HTERT RPE-1 (cell line): ENCODE data around the gene TGFBR2.

Experiments
- in situ Hi-C: fragments of 300-500 bp; cut with MboI; formaldehyde crosslinking; loops from 4 replicates; pipeline ENCODE4 v1.14.3; 2020; ENCODE audit warnings: low sequenced_read_pairs

Gene TGFBR2

GRCh38 chr3:30600572-30600971, 5.8 kb upstream of the TGFBR2 start:
- in situ Hi-C loops, result no loop called here

GRCh38 chr3:30602946-30603345, 3.5 kb upstream of the TGFBR2 start:
- in situ Hi-C loops, result no loop called here

- in situ Hi-C loops, result no loop called here
Observed at GRCh38 chr3:30604093-30604492, 2.3 kb upstream of the TGFBR2 start.

- in situ Hi-C loops, result no loop called here
Observed at GRCh38 chr3:30604558-30604957, 1.8 kb upstream of the TGFBR2 start.

GRCh38 chr3:30605005-30605404, 1.4 kb upstream of the TGFBR2 start:
- in situ Hi-C loops, result no loop called here

- in situ Hi-C loops, result no loop called here
Observed at GRCh38 chr3:30605706-30606300, 598 bp upstream of the TGFBR2 start.

GRCh38 chr3:30607032-30607833, 832 bp downstream of the TGFBR2 start:
- in situ Hi-C loops, result no loop called here

GRCh38 chr3:30608598-30608947, 2.2 kb downstream of the TGFBR2 start:
- in situ Hi-C loops, result no loop called here

GRCh38 chr3:30609930-30610701, 3.7 kb downstream of the TGFBR2 start:
- in situ Hi-C loops, result no loop called here

- in situ Hi-C loops, result no loop called here
Observed at GRCh38 chr3:30610702-30611368, 4.4 kb downstream of the TGFBR2 start.

- in situ Hi-C loops, result no loop called here
Observed at GRCh38 chr3:30611613-30612436, 5.4 kb downstream of the TGFBR2 start.

GRCh38 chr3:30612437-30613132, 6.2 kb downstream of the TGFBR2 start:
- in situ Hi-C loops, result no loop called here

GRCh38 chr3:30613133-30613825, 6.9 kb downstream of the TGFBR2 start:
- in situ Hi-C loops, result no loop called here

- in situ Hi-C loops, result no loop called here
Observed at GRCh38 chr3:30614373-30614772, 8.0 kb downstream of the TGFBR2 start.

GRCh38 chr3:30614943-30615342, 8.5 kb downstream of the TGFBR2 start:
- in situ Hi-C loops, result no loop called here

- in situ Hi-C loops, result no loop called here
Observed at GRCh38 chr3:30615615-30616346, 9.4 kb downstream of the TGFBR2 start.

- in situ Hi-C loops, result no loop called here
Observed at GRCh38 chr3:30616347-30617027, 10.1 kb downstream of the TGFBR2 start.

- in situ Hi-C loops, result no loop called here
Observed at GRCh38 chr3:30617069-30617468, 10.7 kb downstream of the TGFBR2 start.
